Activated CD4-positive, CD25-positive, alpha-beta regulatory T cell treated with anti-CD3 and anti-CD28 coated beads, Interleukin-2, amount 50 U/mL, for 72 hours (primary cell): ENCODE results near the gene ABCA7.

ENCODE experiments used
- DNase-seq: peaks from one replicate; pipeline ENCODE4 v3.0.0; 2021

The ABCA7 gene

DNA sequence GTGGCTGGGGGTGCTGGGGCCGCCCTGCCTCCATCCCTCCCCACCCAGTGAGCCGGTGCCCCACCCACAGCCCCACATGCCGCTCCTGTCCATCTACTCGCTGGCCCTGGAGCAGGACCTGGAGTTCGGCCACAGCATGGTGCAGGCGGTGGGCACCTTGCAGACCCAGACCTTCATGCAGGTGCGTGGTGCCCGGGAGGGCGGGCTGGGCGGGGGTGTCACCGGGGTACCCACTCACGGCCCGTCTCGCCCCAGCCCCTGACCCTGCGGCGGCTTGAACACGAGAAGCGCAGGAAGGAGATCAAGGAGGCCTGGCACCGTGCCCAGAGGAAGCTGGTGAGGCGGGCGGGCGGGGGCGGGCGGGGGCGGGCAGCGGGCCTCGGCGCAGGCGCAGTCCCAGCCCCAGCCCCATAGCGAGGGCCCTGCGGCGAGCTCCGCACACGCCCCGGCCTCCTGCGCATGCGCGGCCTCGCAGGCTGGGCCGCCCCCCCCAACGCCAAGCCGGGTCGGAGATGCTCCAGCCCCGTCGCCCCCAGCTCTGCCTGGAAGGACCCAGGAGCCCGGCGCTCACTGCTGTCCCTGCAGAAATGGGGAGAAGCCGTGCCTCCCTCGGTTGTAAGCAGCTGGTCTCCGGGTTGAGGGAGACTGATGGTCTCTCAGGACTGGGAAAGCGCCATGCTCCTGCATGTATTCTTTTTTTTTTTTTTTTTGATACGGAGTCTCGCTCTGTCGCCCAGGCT, 34.8 kb downstream of the ABCA7 start:
- DNase-seq, result peak; percentile 83

DNA sequence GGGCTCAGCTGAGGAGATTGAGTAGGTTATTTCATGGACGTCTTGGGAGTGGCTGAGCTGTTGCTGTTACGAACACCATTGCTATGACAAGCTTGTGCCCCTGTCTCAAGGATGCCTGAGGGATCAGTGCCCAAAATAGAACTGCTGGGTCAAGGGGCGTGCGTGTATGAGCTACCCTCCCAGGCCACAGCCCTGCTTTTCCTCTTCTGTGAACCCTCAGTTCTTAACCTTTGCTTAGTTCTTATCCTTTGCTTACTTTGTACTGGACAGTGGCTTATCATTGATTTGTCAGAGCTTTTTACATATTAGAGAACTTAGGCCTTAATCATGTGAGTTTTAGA, 36.1 kb downstream of the ABCA7 start:
- no peak for DNase-seq

DNA sequence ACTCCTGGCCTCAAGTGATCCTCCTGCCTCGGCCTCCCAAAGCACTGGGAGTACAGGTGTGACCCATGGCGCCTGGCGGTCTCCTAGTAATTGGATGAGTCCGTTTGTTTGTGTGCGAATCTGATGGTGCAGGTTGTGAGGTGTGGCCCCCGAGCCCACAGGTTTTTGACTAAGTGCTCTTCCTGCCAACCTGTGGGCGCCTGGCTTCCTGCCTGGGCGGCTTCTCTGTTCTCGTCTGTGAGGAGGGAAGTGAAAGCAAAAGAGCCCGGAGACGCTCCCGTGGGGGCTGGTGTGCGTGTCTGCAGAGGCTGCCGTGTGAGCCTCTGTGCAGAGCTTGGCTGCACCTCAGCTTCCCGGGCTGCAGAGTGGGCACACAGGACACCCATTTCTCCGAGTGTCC, 37.0 kb downstream of the ABCA7 start:
- DNase-seq, result peak; percentile 82

DNA sequence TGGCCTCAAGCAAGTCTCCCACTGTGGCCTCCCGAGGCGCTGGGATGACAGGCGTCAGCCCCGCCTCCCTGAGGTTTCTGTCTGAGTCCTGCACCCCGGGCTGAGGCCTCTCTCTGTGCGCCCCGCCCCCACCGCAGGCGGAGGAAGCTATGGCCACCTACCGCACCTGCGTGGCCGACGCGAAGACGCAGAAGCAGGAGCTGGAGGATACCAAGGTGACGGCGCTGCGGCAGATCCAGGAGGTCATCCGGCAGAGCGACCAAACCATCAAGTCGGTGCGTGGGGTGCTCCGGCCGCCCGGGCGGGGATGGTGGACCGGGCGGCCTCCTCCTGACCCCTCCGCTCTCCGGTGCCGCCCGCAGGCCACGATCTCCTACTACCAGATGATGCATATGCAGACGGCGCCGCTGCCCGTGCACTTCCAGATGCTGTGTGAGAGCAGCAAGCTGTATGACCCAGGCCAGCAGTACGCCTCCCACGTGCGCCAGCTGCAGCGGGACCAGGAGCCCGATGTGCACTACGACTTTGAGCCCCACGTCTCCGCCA, 39.7 kb downstream of the ABCA7 start:
- peak; percentile 31 for DNase-seq

DNA sequence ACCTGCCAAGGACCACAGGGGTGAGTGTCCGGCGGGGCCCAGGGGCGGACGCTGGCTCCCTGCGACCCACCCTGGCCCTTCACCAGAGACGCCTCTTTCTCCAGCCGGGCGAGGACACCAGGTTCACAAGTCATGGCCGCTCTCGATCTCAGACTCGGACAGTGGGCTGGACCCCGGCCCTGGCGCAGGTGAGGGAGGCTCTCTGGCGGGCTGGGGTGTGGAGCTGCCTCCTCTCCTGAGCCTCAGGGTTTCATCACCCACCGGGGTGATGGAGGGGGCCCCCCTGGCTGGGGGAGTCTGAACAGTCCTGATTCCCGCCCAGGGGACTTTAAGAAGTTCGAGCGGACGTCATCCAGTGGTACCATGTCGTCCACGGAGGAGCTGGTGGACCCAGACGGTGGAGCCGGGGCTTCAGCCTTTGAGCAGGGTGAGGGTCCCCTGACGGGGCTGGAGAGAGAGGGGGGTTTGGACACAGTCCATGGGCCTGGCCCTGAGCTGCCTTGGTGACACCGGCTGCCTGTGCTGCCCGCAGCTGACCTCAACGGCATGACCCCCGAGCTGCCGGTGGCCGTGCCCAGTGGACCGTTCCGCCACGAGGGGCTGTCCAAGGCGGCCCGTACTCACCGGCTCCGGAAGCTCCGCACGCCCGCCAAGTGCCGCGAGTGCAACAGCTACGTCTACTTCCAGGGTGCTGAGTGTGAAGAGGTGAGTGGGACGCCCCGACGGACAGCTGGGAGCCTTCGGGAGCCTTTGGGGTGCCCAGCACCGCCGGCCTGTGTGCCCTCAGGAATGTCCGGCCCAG, 40.7 kb downstream of the ABCA7 start:
- DNase-seq, result peak; percentile 32

DNA sequence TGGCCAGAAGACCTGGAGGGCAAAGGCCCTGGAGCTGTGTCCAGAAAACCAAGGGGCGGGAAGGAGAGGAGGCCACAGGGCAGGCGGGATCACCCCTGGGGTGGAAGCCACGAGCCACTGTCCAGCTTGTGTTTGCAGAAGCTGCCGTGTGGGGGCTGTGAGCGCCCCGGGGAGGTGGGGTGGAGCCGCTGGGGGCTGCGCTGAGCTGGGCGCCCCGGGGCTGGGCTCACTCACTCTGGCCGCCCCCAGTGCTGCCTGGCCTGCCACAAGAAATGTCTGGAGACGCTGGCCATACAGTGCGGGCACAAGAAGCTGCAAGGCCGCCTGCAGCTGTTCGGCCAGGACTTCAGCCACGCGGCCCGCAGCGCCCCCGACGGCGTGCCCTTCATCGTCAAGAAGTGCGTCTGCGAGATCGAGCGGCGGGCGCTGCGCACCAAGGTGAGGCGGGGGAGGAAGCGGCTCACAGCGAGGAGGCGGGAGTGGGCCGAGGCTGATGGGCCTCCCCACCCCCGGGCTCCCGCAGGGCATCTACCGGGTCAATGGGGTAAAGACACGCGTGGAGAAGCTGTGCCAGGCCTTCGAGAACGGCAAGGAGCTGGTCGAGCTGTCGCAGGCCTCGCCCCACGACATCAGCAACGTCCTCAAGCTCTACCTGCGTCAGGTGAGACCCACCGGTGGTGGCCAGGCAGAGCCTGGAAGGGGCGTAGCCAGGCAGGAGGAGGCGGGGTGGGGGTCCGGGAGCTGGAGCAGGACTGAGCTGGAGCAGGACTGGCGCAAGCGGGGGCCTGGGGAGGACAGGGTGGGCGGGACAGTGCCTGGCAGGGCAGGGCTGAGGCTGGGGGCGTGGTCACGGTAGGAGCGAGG, 41.6 kb downstream of the ABCA7 start:
- DNase-seq, result no peak

DNA sequence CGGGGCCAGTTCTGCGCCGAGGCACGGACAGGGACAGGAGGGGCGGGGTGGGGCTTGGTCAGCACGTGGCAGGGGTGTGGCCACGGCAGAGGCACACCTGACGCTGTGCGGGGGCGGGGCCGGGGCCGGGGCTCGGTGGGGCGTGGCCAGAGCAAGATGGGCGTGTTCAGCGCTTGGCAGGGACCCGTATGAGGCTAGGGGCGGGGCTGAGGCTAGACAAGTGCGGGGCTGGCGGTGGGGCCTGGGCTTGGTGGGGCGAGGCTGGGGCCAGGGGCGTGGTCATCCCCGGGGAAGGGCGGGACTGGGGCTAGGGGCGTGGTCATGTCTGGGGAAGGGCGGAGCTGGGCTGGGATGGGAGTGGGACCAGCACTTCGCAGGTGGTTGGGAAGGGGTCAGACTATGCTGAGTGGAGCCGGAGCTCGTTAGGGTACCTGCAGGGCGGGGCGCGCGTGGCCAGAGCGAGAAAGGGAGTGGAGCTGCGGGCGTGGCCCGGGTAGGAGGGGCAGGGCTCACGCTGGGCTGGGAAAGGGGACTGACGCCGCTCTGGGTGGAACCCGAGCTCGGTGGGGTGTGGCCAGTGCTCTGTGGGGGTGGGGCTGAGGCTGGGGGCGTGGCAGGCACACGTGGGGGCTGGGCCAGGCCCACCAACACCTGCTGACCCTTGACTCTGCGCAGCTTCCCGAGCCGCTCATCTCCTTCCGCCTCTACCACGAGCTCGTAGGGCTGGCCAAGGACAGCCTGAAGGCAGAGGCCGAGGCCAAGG, 42.4 kb downstream of the ABCA7 start:
- DNase-seq, result peak; percentile 75

DNA sequence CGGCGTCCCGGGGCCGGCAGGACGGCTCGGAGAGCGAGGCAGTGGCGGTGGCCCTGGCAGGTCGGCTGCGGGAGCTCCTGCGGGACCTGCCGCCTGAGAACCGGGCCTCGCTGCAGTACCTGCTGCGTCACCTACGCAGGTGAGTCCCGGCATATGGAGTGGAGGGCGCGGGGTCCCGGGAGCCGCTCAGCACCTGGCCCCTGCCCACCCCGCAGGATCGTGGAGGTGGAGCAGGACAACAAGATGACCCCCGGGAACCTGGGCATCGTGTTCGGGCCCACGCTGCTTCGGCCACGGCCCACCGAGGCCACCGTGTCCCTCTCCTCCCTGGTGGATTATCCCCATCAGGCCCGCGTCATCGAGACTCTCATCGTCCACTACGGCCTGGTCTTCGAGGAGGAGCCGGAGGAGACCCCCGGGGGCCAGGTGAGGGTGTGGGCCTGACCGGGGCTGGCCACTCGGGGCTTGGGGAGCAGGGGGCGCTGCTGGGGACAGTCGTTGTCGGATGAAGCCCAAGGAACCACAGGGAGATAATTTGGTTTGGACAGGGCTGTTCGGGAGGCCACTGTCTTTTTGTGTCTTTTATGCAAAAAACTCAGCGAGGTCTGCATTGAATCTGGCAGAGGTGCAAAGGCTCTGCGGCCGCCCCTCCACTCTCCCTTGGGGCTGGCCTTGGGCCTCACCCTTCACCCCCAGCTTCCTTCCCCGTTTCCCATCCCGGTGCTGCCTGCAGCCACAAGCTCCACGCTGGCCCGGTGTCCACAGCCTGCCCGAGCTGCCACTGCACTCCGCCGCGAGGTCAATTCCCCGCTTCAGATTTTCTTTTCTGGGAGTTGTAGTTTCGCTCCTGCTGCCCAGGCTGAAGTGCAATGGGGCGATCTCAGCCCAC, 43.3 kb downstream of the ABCA7 start:
- DNase-seq, result no peak

DNA sequence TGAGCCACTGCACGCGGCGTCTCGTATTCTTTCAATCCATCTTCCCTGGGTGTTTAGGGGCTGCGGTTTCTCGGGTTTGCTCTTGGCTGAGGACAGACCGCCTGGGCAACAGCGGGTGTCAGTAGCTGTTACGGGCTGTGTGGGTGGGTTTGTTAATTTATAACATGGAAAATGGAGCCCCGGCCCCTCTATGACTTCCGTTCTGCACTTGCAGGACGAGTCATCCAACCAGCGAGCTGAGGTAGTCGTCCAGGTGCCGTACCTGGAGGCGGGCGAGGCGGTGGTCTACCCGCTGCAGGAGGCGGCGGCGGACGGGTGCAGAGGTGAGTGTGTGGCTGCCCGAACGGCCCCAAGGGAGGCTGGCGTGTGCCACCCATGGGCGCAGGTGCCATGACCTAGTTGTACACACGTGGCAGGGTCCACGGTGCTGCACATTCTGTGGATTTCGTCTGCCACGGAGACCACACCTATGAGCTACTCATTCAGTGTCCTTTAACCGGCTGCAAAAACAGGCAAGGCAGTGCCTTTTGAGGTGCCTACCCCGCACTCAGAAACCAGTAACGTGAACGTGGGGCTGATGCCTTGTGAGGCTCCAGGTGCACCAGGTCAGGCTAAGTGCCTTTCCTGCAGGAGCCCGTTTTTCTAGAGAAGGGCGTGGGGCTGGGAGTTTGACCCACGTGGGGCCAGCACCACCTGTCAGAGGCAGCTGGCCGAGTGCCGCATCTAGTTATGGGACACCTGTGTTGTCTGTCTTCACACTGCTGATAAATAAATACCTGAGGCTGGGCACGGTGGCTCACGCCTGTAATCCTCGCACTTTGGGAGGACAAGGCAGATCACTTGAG, 44.3 kb downstream of the ABCA7 start:
- no peak for DNase-seq

DNA sequence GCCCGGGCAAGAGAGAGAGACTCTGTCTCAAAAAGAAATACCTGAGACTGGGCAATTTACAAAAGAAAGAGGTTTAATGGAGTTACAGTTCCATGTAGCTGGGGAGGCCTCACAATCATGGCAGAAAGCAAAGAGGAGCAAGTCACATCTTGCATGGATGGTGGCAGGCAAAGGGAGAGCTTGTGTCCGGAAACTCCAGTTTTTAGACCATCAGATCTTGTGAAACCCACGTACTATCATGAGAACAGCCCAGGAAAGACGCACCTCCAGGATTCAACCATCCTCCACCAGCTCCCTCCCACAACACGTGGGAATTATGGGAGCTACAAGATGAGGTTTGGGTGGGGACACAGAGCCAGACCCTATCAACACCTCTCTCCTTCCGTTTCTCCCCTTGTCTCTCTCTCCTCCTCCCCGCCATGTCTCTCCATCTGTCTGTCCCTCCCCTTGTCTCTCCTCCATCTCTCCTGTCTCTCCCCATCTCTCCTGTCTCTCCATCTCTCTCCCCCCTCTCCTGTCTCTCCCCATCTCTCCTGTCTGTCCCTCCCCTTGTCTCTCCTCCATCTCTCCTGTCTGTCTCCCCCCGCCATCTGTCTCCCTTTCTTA, 45.2 kb downstream of the ABCA7 start:
- no peak for DNase-seq

DNA sequence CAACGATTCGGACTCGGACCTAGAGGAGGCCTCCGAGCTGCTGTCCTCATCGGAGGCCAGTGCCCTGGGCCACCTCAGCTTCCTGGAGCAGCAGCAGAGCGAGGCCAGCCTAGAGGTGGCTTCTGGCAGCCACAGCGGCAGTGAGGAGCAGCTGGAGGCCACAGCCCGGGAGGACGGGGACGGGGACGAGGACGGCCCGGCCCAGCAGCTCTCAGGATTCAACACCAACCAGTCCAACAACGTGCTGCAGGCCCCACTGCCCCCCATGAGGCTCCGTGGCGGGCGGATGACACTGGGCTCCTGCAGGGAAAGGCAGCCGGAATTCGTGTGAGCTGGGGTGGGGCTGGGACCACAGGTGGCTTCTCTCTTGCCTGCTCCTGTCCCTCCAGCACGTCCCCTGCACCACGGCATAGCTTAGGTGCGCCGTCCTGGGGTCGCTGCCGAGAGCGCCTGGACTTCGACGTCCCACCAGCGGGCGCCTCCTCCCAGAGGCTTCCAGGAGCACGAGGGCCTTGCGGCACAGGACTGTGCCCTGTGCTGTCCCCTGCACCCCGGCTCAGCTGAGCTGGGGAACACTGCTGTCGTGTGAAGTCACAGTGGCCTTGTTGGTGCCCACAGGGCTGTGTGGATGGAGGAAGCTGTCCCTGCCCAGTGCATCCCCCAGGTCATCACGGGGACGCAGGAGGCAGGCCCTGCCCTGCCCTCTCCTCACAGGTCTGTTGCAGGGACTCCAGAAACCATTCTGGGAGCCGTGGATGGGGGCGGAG, 46.0 kb downstream of the ABCA7 start:
- DNase-seq, result no peak

DNA sequence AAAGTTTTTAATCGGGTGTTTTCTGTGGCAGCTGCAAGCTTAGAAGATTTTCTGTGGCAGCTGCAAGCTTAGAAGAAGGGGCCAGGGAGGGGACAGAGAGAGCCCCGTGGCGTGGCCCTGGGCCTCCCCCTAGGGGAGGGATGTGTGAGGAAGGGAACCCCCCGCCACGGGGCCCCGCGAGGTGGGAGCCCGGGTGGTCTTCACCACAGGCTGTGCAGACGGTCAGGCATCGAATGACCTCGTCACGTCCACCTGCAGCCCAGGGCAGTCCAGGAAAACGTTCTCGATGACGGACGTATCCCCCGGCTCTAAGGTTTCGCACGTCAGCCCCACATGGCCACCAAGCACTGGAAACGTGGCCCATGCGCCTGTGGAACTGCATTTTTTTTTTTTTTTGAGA, 46.7 kb downstream of the ABCA7 start:
- no peak for DNase-seq

DNA sequence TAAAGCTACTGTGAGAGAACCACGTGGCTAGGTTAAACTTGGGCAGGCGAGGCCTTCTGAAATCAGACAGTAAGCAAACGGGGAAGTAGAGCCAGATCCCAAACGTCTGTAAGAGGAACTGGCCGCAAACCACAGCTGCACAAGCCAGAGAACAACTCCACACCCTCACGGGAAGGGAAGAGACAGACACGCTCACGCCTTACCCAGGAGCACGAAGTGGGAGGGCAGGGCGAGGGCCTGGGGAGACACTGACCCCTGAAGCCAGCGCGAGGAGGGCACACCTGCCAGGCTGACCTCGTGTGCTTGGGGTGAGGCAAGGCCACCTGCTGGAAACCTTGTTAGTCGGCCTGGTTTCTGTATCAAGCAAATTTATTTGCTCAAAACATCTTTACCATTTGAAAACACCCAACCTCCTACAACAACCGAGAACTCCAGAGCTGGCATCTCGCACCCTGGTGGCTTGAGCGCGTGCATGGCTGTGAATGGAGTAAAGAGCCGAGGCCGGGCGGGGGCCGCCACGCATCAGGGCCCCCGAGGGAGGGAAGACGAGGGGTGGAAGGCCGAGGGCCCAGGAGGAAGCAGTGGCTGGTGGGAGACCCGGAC, 48.0 kb downstream of the ABCA7 start:
- no peak for DNase-seq

DNA sequence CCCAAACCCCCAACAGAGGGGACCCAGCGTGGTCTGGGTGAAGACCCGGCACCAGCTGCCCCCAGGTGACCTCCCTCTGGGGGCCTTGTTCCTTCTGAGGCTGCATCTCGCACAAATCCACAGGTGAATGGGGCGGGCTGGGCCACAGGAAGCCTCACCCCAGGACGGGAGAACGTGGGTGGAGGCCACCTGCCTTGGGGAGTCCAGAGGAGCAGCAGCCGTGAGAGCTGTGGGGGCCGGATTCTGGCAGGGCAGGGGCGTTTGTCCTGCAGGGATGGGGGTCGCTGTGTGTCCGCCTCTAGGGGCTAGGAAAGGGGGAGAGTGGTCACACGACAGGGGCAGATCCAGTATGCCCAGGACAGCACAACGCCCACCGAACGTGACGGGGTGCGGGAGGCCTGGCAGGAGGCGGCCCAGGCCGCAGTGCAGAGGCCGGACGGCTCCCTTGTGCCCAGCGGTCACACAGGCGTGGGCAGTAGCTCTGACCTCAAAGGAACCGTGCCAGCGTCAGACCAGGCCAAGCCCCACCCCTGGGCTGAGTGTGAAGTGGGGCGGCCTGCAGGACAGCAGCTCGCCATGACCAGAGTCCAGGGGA, 48.6 kb downstream of the ABCA7 start:
- DNase-seq, result no peak

DNA sequence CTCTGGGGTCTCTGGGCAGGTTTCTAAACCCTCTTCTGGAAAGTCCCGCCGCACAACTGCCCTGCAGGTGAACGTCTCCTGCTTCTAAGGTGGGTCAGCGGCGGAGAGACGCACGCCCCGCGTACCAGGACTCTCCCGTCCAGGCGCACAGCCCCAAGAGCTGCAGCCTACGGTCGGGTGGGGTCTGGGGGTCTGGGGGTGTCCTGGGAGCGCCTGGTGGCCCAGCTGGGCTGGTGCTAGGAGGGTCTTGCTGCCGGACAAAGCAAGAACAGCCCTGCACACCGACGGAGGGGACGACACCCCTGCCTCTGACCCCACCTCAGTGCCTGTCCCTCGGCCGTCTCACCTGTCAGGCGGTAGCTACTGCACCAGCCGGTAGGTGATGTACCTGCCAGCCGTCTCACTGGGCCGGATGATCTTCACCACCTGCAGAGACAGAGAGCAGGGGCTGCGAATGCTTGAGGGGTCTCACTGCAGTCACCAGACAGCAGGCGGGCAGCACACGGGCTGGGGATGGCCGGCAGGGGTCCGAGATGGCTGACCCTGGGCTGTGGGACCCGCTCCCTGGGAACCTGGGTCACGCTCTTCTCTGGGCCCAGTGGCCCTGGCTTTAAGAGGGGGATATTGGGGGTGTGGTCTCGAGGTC, 49.3 kb downstream of the ABCA7 start:
- no peak for DNase-seq

DNA sequence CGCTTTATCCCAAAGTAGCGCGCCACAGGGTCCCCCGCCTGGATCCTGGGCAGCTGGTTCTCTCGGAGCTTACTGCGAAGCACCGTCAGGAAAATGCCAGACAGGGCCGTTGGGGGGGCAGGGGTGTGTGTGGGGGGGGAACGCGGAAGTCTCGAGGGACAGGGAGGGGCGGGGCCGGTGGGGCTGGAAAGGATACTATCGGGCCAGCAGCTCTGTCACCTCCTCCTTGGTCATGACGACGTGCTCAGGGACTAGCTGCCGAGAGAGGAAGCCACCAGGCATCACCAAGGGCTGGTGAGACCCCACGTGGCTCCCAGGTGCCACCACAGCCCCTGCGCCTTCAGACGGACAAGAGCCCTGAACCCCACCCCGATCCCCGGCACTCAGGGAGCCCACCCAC, 50.0 kb downstream of the ABCA7 start:
- no peak for DNase-seq

DNA sequence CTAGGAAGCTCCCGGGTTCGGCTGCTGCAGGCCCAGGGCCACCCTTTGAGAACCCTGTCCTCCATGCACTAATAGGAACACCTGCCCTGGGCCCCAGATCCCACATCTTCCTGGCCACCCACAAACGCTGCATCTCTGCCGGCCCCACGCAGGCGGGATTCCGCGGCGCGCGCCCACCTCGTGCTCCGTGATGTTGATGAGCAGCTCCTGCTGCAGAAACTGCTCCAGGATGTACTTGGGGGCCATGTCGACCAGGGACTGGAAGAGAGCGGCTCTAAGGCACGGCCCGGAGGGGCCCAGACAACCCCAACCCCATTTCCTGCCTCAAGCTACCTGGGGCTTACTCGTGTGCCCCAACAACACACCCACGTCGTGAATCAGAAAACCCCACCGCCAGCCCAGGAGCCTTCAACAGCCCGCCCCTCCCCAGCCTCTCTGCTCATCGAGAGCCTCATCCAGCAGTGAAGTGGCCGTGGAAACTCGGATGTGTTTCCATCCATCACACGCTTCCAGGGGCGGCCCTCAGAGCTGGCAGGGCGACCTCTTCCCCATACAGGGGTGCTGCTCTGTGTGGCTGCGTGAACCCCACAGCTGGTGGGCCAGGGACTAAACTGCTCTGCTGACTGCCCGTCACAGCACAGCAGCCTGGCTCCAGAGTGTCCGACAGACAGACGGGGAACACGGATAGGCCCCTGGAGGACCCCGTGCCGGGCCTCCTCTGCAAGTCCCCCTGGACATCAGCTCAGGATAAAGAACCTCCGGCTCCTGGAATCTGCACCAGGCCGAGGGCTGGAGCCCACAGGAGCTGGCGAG, 51.0 kb downstream of the ABCA7 start:
- DNase-seq, result no peak
